ENCODE results near the gene GJB3.
"Not testable (repeated sequence)": the region's sequence is repeated elsewhere in the genome, so short reads cannot be mapped to it uniquely, and the experiment has no call there.

Gene GJB3

DNA sequence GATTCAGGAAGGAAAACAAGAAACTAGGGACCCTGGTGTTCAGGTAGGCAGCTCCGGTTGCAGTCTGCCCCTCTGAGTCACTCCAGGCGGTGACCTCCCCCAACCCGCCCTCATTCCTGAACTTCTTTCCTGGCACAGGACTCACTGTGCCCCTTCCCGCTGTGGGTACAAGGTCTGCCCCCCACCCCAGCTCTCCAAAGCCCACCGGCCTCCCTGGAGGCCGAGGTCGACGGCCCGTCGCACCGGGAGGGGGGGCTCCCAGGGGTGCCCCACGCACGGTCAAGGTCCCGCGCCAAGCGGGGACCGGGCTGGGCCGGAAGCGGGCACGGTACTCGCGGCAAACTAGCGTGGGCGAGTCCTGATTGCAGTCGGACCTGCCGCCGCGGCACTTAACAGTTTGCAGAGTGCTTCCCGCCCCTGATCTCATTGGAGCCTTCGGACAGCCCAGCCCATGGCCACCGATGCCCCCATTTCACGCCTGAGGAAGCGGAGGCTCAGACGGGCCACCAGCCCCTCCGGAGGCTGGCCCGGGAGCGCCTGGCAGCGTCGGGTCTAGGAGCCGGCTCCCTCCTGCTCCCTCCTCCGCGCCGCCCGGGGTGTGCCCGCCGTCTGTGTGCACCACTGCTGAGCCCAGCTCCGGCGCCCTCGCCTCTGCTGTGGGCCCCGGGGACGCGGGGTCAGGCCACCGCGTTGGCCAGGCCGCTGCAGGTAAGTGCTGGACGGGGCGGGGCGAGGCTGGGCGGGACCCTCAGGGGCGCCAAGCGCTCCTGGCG is at the start of gene GJB3:
GJB3 (plus strand) TSS at position 144 of the 773 bp plus-strand sequence. CDS start 3,549 bp downstream, outside the sequence.
- DNase-seq = no peak

DNA sequence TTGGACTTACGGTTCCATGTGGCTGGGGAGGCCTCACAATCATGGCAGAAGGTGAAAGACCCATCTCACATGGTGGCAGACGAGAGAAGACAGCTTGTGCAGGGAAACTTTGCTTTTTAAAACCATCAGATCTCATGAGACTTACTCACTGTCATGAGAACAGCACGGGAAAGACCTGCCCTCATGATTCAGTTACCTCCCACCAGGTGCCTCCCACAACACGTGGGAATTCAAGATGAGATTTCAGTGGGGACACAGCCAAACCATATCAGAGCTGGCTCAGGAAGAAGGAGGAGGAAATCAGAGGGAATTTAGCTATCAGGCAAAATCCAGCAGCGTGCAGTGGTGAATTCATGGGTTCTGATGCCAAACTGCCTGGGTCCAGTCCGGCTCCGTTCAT is 48.2 kb upstream of the GJB3 start:
- DNase-seq = not testable (repeated sequence)

DNA sequence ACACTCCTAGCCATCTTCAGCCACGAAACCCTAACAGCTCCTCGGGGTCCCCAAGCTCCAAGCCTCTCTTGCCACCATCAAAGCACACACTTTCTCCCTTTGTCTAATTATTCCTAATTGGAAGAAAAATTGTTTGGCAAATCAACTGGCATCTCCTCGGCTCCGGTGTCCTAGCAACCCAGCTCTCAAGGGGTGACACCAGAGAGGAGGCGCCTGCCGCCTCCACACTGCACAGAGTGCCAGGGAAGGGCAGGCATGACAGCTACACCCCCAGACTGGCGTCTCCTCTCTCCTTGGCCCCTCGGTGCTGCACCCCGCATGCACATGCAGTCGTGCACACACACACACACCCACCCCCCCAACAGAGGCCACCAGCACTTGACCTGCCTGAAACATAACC is 44.3 kb upstream of the GJB3 start:
- DNase-seq = no peak

DNA sequence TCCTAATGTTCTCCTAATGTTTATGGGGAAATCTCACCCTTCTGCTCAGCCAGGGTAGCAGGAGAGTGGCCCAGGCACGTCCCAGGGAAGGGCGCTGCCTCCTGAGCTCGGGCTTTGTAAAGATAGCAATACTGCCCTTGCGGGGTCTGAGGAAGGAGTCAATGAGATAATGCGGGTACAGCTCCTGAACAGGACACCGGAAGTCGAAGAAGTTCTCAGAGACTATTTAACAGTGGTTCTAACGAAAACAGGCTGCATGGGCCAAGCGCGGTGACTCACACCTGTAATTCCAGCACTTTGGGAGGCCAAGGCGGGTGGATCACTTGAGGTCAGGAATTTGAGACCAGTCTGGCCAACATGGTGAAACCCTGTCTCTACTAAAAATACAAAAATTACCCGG is 43.8 kb upstream of the GJB3 start:
- DNase-seq = not testable (repeated sequence)

DNA sequence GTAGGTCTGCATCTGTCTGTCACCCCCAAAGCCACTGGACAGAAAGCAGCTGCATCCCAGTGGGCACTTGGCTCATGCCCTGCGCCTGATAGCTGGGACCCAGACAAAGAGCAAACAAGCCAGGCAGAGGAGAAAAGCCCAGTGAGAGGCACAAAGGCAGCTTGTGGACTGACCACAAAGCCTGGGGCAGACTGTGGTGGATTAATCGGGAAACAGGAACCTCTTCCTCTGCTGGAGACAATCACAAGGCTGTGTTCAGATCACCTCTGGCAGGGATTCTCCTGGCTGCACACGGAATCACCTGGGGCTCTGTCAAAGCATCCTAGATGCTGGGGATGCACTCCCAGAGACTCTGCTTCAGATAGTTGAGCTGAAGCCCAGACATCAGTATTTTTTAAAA is 41.4 kb upstream of the GJB3 start:
- DNase-seq = no peak

DNA sequence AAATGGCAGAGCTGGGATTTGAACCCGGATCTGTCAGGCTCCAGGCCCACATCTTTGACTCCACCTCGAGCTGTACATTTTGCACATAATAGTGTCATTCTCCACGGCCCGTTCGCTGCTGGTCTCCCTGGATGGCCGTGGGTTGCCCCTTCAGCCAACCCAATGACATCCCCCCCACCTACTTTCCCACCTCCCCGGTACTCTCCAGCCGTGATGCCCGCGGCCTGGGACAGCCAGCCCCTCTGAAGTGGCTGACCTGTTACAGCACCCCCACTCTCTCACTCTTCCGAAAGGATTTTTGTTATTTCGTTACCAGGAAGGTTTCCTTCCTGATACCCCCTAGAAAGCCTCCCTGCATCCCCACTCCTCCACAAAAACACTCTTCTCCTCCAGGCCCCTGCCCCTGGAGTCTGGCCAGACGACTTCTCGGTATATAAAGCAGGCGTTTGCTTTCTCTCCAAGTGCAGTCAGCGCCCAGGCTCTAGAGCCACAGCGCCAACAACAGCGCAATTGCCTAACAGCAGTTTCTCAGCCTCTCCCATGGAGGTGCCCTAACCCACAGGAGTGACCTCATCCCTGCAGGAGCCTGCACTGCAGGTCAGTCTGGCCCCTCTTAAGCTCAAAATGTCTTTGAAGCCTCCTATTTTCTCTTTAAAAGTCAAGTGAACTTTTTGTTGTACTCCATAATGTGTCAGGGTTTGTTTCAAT is 40.7 kb upstream of the GJB3 start:
- DNase-seq = no peak

DNA sequence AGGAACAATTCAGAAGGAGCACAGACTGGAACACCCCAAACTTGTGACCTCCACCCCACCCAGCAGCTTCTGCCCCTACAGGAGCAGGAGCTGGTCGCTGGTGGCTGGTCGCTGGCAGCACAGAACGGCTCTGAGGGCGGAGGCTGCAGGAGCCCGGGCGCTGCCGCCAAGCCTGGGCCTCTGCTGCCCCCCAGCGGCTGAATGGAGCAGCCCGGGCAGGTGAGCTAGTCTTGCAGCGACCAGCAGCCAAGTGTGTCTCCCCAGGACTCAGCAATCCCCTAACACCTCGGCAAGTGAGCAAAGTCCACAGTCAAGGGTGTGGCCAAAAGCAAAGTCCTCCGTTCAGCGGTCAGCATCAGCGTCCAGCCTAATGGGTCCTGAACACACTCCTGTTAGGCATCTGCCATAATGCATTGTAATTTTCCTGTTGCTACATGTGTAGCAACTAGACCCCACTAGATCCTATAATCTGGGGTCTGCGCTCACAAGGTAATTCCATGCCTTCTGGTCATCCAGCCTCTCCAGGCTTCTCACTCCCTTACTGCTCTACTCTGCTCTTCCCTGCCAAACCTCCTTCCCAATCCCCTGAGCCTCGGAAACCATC is 38.2 kb upstream of the GJB3 start:
- DNase-seq = peak; percentile 42

DNA sequence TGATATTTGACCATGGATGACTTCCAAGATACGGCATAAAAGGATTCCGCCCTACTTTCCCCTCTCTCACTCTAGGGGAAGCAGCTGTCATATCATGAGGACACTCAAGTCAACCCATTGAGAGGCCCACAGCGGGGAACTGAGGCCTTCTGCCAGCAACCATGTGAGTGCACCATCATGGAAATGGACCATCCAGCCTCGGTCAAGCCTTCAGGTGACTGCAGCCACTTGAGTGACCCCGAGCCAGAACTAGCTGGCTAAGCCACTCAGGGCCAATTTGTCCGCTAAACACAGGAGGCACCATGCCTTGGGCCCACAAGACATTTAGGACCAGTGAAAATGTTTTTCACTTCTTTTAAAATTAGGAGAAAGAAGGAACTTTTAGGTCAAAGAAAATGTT is 37.2 kb upstream of the GJB3 start:
- no peak for DNase-seq

DNA sequence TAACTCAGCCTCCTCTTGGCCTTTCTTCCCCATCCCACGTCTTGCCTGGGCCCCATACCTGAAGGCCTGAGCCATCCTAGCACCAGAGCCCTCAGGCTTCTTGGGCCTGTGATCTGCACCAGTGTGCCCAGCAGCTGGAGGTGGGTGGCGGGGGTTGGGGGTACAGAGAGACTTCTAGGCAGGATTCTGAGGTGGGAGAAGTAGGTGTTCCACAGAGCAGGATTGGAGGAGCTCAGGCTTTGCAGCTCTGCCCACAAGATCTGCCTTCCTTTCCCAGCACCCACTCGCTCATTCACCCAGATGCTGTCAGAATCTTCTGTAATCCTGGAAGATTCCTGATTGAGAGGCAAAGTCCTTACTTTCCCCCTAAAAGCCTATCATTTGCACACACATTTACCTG is 36.2 kb upstream of the GJB3 start:
- no peak for DNase-seq

DNA sequence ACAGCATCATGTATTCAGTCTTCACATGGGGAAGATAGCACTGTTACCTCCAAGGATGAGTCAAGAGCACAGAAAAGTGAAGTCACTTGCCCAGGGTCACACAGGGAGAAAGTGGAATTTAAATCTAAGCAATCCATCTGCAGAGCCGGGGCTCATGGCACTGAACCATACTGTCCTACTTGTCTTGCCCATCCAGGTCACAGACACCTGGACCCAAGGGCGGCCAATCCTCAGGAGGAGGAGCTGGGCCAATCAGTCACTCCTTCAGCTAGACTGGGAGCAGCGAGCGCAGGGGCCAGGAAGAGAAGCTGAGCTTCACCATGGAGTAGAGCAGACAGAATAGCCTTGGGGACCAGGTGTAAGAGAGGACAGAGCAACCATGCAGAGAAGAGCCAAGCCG is 35.3 kb upstream of the GJB3 start:
- DNase-seq = no peak

DNA sequence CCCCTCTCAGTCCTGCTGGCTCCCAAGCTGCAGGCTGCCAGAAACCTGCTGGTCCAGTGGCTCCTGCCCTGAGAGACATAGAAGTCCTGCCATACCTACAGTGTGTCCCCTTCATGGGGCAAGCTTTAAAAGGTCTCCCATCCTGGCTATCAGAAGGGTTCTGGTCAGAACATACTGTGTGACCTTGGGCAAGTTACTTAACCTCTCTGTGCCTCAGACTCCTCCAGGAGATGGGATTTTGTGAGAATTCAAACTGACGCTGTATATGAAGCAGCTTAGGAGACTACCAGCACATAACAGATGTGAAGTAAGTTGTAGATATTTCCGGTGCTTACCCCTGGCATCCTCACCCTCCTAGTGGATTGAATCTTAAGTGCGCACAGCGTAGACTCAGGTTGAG is 34.9 kb upstream of the GJB3 start:
- no peak for DNase-seq

DNA sequence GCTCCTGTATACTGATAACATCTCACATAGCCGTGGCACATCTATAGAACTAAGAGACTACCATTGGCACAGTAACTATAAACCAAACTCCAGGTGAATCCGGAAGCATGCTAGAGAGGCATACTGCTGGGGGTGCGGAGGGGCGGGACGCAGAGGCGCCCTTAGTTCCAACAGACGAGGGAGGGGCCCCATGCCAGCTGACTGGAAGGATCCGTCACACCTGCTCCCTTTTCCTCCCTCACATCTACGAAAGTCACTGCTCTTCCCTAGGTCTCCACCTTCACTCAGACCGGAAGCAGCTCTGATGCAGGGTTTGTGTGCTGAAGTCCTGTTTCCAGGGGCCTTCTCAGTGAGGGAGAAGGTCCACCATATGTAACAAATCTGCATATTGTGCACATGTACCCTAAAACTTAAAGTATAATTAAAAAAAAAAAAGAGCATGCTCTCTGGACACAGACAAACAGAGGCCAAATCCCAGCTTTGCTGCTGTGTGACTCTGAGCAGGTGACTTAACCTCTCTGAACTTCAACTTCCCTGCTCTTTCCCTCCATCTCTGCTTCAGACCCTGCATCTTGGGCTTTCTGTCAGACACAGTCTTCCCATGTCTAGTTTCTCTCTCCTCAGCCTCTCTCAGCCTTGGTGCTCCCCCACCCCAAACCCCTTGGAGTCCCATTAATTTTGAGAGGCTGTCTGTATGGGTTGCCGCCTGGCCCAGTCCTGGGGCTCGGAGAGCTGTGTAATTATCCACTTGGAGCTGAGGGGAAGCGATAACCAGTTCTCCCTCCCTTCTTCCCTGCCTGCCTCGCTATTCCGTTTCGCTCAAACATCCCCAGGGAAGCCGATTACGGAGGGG is 34.0 kb upstream of the GJB3 start:
- no peak for DNase-seq

DNA sequence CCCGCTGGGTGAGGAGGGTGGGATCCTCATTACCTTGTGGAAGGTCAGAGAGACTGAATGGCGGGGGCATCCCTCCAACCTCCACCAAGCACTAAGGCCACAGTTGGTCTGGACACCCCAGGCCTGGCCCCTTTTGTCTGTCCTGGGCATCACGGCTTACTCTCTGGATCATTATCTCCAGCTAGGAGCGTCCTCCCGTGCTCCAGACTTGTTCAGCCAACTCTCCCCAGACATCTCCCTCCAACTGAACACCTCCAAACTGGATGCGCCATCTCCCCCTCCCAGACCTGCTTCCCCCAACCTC is 33.4 kb upstream of the GJB3 start:
- no peak for DNase-seq

DNA sequence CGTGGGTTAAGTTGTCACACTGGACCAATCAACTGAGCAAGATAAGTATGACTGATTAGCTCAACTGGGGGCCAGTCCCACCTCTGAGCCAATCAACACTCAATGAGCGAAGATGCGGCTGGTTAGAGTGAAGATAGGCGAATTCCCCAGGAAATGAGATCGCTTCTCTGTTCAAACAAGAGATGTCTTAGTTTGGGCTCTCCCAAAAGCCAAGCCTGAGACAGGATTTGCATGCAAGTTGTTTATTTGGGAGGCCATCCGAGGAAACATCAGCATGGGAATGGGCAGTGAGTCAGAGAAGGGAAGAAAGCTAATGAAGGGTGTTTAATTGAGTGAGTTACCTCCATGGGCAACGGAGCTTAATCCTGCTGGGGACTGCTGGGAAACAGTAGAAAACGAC is 31.0 kb upstream of the GJB3 start:
- no peak for DNase-seq

DNA sequence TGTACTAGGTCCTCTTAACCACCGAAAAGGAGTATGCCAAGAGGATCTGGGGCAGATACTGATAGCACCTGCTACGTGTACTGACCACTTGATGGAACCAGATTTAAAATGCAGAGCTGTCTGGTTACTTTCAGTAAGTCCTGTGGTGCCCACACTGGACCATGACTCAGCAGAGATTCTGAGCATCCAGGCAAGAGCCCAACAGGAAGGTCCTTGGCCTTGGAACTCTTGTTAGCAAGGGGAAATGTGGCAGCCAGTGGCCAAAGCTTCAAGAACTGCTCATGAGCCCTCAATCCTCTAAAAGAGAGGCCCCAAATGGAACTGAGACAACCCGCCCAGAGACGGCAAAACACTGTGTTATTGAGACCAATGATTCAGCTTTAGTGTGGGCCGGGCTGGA is 30.4 kb upstream of the GJB3 start:
- DNase-seq = no peak

DNA sequence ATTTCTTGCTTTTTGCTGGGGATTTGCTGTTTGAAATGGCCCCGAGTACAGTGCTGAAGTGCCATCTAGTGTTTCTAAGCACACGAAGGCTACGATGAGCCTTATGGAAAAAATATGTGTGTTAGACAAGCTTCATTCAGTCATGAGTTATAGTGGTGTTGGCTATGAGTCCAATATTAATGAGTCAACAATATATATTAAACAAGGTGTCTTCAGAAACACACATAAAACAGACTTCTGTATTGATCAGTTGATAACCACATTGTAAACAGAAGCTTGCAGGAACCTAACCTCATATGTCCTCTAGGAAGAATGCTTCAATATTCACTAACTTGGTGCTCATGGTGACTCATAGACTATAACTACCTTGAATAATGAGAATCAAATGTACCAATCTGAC is 27.9 kb upstream of the GJB3 start:
- DNase-seq = no peak

DNA sequence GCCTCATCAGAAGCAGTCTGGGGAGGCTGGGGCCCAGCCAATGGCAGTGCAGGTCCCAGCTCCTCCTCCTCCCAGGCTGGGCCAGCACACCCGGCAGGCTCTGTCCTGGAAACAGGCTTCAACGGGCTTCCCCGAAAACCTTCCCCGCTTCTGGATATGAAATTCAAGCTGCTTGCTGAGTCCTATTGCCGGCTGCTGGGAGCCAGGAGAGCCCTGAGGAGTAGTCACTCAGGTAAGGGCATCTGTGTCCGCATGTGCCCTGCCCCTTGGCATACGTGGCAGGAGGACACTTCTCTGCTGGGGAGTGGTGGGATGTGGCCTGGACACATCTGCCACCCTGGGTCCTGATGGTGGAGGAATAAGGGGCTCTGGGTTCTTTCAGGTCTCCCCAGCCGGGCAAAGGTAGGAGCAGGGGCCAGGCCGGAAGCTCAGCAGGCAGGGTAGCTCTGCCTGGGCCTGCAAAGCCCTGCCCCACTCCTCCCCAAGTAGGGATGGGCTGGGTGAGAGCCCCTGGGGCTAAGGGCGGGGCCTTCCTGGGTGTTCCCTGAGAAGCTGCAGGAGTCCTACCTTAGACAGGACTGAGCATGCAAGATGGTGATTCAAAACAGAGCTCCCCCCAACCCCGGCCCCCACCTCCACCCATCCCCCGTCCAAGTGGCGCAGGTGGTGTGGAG is 25.9 kb upstream of the GJB3 start, which contains the start of gene GJB5:
GJB5 (plus strand) TSS at position 84 of the 674 bp plus-strand sequence. CDS start 2,284 bp downstream, outside the sequence.
- DNase-seq = no peak

DNA sequence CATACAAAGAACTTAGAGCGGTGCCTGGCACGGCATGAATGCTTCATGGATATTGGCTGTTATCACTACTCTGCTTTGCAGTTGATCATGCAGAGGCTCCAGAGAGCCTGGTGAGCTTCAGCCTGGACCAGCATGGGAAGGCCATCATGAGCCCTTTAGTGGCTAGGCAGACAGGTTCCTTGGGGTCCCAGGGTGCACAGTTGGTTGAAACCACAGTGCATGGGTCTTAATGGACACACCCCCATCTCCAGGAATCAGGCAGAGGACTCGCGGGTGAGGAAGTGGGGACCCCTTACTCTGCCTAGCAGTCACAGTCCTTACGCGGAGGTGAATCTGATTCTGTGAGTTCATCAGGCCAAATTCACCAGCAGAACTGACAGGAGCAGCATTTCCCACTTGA is 25.1 kb upstream of the GJB3 start:
- DNase-seq = no peak

DNA sequence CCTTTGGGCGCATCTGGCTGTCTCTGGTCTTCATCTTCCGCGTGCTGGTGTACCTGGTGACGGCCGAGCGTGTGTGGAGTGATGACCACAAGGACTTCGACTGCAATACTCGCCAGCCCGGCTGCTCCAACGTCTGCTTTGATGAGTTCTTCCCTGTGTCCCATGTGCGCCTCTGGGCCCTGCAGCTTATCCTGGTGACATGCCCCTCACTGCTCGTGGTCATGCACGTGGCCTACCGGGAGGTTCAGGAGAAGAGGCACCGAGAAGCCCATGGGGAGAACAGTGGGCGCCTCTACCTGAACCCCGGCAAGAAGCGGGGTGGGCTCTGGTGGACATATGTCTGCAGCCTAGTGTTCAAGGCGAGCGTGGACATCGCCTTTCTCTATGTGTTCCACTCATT is 23.6 kb upstream of the GJB3 start:
- no peak for DNase-seq

DNA sequence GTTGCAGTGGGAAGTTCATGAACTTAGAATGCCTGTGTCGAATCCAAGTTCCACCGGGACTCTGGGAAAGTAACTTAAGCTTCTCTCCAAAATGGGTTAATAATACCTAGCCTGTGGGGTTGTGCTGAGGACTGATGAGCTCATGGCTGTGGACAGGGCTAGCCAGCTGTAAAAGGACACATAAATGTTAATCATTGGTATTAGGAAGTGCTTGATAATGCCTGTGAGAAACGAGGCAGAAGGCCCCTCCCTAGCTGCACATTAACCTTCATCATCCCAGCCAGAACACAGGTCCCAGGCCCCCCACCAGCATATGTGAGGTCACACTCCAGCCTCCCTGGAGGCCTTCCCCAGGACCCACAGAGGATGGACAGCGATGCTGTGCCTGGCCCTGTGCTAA is 22.3 kb upstream of the GJB3 start:
- no peak for DNase-seq

DNA sequence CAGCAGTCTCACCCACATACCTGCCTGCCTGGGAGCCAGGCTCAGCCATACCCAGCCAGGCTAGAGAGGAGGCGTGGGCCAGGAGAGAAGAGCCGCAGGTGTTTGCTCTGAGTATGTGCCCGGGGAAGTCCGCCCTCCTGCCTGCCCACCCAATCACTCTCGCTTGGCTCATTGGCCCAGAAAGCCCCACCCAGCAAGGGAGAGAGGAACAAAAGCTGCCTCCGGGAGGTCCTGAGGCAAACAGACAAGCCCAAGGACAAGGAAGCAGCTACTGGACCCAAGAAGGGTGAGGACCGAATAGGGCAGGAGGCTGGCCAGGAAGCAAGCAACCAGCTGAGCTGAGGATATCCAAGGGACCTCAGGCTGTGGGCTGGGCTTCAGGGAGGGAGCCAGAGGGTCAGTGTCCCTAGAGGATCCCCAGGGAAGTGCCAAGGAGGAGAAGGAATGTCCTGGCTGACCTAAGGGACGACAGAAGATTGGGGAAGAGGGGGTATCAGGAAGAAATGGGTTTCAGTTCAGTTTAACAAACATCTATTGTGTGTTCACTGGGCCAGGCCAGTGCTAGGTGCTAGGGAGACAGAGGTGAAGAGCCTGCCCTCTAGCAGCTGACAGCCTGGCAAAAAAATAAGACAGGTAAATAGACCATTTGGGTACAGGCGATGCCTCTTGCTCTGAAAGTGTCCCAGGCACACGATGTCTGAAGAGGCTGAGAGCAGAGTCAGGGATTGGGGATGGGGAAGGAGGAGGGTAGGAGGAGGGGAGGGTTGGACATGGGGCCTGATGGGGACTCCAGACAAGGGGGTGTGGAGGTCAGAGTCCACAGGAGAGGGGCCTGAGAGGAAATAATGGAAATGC is 21.3 kb upstream of the GJB3 start, which contains the start of gene GJB4:
GJB4 (plus strand) TSS at position 238 of the 855 bp plus-strand sequence. CDS start 1,515 bp downstream, outside the sequence.
- no peak for DNase-seq
